VCaP (cell line): ENCODE data around the gene TSHZ2.

Experiments
- H3K27ac ChIP-seq: fragments of 450-650 bp; 2 replicates; pipeline ENCODE4 v1.5.1; 2017
- CTCF ChIP-seq: fragments of 450-650 bp; conservative IDR thresholded peaks from 2 replicates; pipeline ENCODE4 v1.5.1; 2017; ENCODE audit warnings: mild to moderate bottlenecking, moderate library complexity

The TSHZ2 gene

GRCh38 chr20:53126185-53126584, 154.0 kb downstream of the TSHZ2 start:
- TF ChIP-seq CTCF = no peak
- no peak overlapping the region for H3K27ac ChIP-seq

- no peak overlapping the region for H3K27ac ChIP-seq
- no peak for TF ChIP-seq CTCF
Measured at GRCh38 chr20:53127027-53127426, 154.9 kb downstream of the TSHZ2 start.

GRCh38 chr20:53128004-53128403, 155.8 kb downstream of the TSHZ2 start:
- TF ChIP-seq CTCF = no peak
- H3K27ac ChIP-seq = no peak overlapping the region

- H3K27ac ChIP-seq = no peak overlapping the region
- no peak for TF ChIP-seq CTCF
Measured at GRCh38 chr20:53129563-53129962, 157.4 kb downstream of the TSHZ2 start.

GRCh38 chr20:53130795-53131194, 158.6 kb downstream of the TSHZ2 start:
- no peak for TF ChIP-seq CTCF
- no peak overlapping the region for H3K27ac ChIP-seq

- no peak for TF ChIP-seq CTCF
- H3K27ac ChIP-seq = no peak overlapping the region
Measured at GRCh38 chr20:53133125-53133524, 161.0 kb downstream of the TSHZ2 start.

- H3K27ac ChIP-seq = no peak overlapping the region
- TF ChIP-seq CTCF = no peak
Measured at GRCh38 chr20:53133628-53134027, 161.5 kb downstream of the TSHZ2 start.

GRCh38 chr20:53136473-53136872, 164.3 kb downstream of the TSHZ2 start:
- H3K27ac ChIP-seq = no peak overlapping the region
- no peak for TF ChIP-seq CTCF
